Measurements from ENCODE around the gene PSEN1. TPM values are rescaled to one million over a fixed set of nuclear protein-coding genes. Genes with fewer than 3 reads are reported as not detected.

Gene PSEN1
- total RNA-seq, 1 experiment from 2014 or later: 49.9 TPM

DNA sequence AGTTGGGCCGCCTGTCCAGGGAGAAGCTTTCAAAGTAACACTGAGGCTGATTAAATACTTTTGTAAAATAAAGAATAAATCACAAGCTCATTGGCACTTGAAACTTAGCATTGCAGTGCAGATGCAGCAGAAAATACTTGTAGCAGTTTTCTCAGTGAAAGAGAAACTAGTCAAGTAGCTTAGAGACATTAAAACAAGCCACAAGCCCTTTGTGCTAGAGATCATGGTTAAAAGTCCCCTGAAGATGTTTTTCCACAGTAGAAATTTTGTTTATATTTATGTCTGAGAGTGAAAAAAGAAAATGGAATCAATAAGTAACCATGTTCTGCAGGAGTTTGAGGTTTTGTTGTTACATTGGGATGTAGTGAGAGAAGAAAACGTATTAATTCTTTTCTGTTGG is 5.9 kb downstream of the PSEN1 start:
- H3K23ac ChIP-seq (ENCODE audit: insufficient read length, low read depth, low read length): no peak overlapping the region
- H3K18ac ChIP-seq (ENCODE audit: insufficient read length, low read depth, low read length): no peak overlapping the region
- no peak overlapping the region for H2AK5ac ChIP-seq (ENCODE audit: insufficient read length, low read length)
- no peak overlapping the region for H3K4ac ChIP-seq (ENCODE audit: low read depth, low read length)
- no peak overlapping the region for H3K9ac ChIP-seq (ENCODE audit: extremely low read depth, insufficient read length, low read length)
- H3T11ph ChIP-seq (ENCODE audit: low read length): no peak overlapping the region
- H3K14ac ChIP-seq (ENCODE audit: insufficient read depth, low read length): no peak overlapping the region
- DNase-seq: no peak
- no peaks in the 10 kb centered on the region; the same call in 1 of the 2 replicates for H3K4me1 ChIP-seq (ENCODE audit: insufficient read depth, low read length)
- H3K4me2 ChIP-seq (ENCODE audit: insufficient read depth, insufficient read length, low read length): no peak overlapping the region
- H3K9me3 Mint-ChIP-seq: no peaks in the 10 kb centered on the region
- no peaks in the 10 kb centered on the region for H3K27me3 ChIP-seq (ENCODE audit: insufficient read depth, low read length)
- H2BK12ac ChIP-seq (ENCODE audit: insufficient read length, low read depth, low read length): no peak overlapping the region
- H2AFZ ChIP-seq (ENCODE audit: low read length): no peak overlapping the region
- no peak overlapping the region for H2BK5ac ChIP-seq (ENCODE audit: insufficient read length, low read length)
- no peaks in the 10 kb centered on the region for H3K9me3 ChIP-seq (ENCODE audit: control insufficient read depth, low read depth, low read length)
- H4K20me1 ChIP-seq (ENCODE audit: control insufficient read depth, insufficient read depth, insufficient read length): no peaks in the 10 kb centered on the region
- H2BK15ac ChIP-seq (ENCODE audit: low read depth, low read length): no peak overlapping the region
- H4K8ac ChIP-seq (replicated peaks; ENCODE audit: insufficient read length, low read depth, low read length): no peak overlapping the region
- H3K79me2 ChIP-seq (ENCODE audit: insufficient read depth, low read length): peaks cover 1% of the 10 kb centered on the region; the same call in 1 of the 2 replicates
- peaks cover 7% of the 10 kb centered on the region for H3K79me1 ChIP-seq (ENCODE audit: insufficient read depth, low read depth, low read length, poor library complexity, severe bottlenecking)
- no peak overlapping the region for H2BK120ac ChIP-seq (ENCODE audit: low read depth, low read length, poor library complexity, severe bottlenecking)
- TF ChIP-seq, protein P1, sequence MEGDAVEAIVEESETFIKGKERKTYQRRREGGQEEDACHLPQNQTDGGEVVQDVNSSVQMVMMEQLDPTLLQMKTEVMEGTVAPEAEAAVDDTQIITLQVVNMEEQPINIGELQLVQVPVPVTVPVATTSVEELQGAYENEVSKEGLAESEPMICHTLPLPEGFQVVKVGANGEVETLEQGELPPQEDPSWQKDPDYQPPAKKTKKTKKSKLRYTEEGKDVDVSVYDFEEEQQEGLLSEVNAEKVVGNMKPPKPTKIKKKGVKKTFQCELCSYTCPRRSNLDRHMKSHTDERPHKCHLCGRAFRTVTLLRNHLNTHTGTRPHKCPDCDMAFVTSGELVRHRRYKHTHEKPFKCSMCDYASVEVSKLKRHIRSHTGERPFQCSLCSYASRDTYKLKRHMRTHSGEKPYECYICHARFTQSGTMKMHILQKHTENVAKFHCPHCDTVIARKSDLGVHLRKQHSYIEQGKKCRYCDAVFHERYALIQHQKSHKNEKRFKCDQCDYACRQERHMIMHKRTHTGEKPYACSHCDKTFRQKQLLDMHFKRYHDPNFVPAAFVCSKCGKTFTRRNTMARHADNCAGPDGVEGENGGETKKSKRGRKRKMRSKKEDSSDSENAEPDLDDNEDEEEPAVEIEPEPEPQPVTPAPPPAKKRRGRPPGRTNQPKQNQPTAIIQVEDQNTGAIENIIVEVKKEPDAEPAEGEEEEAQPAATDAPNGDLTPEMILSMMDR (conservative IDR thresholded peaks at IDR 0.05): no peak
- WGBS (ENCODE audit: extremely low coverage, insufficient read length, low lambda C conversion rate): no CpG with 5 or more reads among the region's 2 CpGs
- H3K23me2 ChIP-seq (ENCODE audit: insufficient read length, low read depth, low read length, poor library complexity, severe bottlenecking): peaks cover 3% of the 10 kb centered on the region
- no peak overlapping the region for H3K27ac ChIP-seq (ENCODE audit: insufficient read length, low read depth, low read length)
- H3K27me3 Mint-ChIP-seq (ENCODE audit: low read depth): no peaks in the 10 kb centered on the region
- peak overlapping the region in 1 of 3 experiments; percentile 91; a peak in 3 of 7 replicates for H3K27ac Mint-ChIP-seq
- peaks cover 6 to 10% (median 7%) of the 10 kb centered on the region in 3 experiments; a peak in 5 of 7 replicates for H3K36me3 Mint-ChIP-seq (ENCODE audit: insufficient read depth in 1 of 3, low read depth in 3 of 3)
- H4K5ac ChIP-seq (ENCODE audit: insufficient read length, low read depth, low read length): no peak overlapping the region
- H3K56ac ChIP-seq (ENCODE audit: insufficient read length, low read depth, low read length): no peak overlapping the region
- no peak overlapping the region for H2BK20ac ChIP-seq (ENCODE audit: low read depth, low read length, poor library complexity, severe bottlenecking)
- H4K91ac ChIP-seq (ENCODE audit: insufficient read length, low read depth, low read length): no peak overlapping the region
- peaks cover 15 to 23% of the 10 kb centered on the region in 2 experiments for H3K4me1 Mint-ChIP-seq
- H3K4me3 Mint-ChIP-seq: no peak overlapping the region
